ENCODE data around the gene MAEA. TPM values are rescaled to one million over a fixed set of nuclear protein-coding genes. Genes with fewer than 3 reads are reported as not detected.

The MAEA gene
- total and polyA plus RNA-seq, 4 experiments from 2014 or later = 54.1 to 106 (median 85.8) TPM

GRCh38 chr4:1243451-1244080 lies 46.1 kb upstream of the MAEA start:
- H3K27me3 Mint-ChIP-seq = no peaks in the 10 kb centered on the region
- Histone ChIP-seq H3K4me3 (ENCODE audit: low read length in 2 of 2) (no peak overlapping the region), H3K27ac (ENCODE audit: low read depth, low read length) (no peak overlapping the region), H3K9me3 (ENCODE audit: control insufficient read depth in 1 of 2, low read length in 2 of 2) (no peaks in the 10 kb centered on the region), H3K27me3 (ENCODE audit: insufficient read depth, low read length) (no peaks in the 10 kb centered on the region), H3K36me3 (ENCODE audit: insufficient read depth, low read length) (peaks cover 14% of the 10 kb centered on the region), H3K4me1 (ENCODE audit: insufficient read depth, low read length) (peaks cover 55% of the 10 kb centered on the region)
- peak overlapping the region in 3 of 7 donors; percentile 37 to 66 (median 61) for H3K27ac Mint-ChIP-seq
- peaks cover 5 to 25% of the 10 kb centered on the region in 2 donors for H3K36me3 Mint-ChIP-seq
- ChIA-PET CTCF (ENCODE audit: partially characterized antibody) (no interaction called here), POLR2A (ENCODE audit: partially characterized antibody) (interaction anchor here (2.0 to 2.4 kb wide), 2 partner anchors 41 to 103 kb away, joined by 5 to 10 read pairs; partner anchors contain the start of gene UVSSA)
- DNase-seq = no peak
- peak overlapping the region in 1 of 8 donors; percentile 17 for H3K4me3 Mint-ChIP-seq
- peaks cover 29 to 67% (median 43%) of the 10 kb centered on the region in 4 donors for H3K4me1 Mint-ChIP-seq
- H3K9me3 Mint-ChIP-seq = no peaks in the 10 kb centered on the region
- intact Hi-C loops (cut with micrococcal nuclease) = no loop called here

GRCh38 chr4:1244081-1244977 lies 45.4 kb upstream of the MAEA start:
- peaks cover 9% of the 10 kb centered on the region for H3K36me3 ChIP-seq (ENCODE audit: insufficient read depth, low read length)
- no peak overlapping the region for H3K4me3 ChIP-seq (ENCODE audit: low read length in 2 of 2)
- no peaks in the 10 kb centered on the region for H3K9me3 Mint-ChIP-seq
- peak overlapping the region in 6 of 8 donors; percentile 29 to 64 (median 44) for H3K4me3 Mint-ChIP-seq
- ChIA-PET CTCF (ENCODE audit: partially characterized antibody) (interaction anchor here (1.0 kb wide), 1 partner anchor 77 kb away, joined by 4 read pairs; no protein-coding TSS in a partner anchor), POLR2A (ENCODE audit: partially characterized antibody) (interaction anchor here (0.6 to 2.4 kb wide), 3 partner anchors 42 to 102 kb away, joined by 3 to 10 read pairs (median 5); partner anchors contain the start of gene UVSSA)
- H3K9me3 ChIP-seq (ENCODE audit: control insufficient read depth in 1 of 2, low read length in 2 of 2) = no peaks in the 10 kb centered on the region
- no peaks in the 10 kb centered on the region for H3K27me3 Mint-ChIP-seq
- H3K4me1 ChIP-seq (ENCODE audit: insufficient read depth, low read length) = peaks cover 55% of the 10 kb centered on the region
- H3K4me1 Mint-ChIP-seq = peaks cover 27 to 62% (median 43%) of the 10 kb centered on the region in 4 donors
- intact Hi-C loops (cut with micrococcal nuclease) = no loop called here
- H3K27ac ChIP-seq (ENCODE audit: low read depth, low read length) = no peak overlapping the region
- H3K27me3 ChIP-seq (ENCODE audit: insufficient read depth, low read length) = no peaks in the 10 kb centered on the region
- peaks cover 0 to 21% of the 10 kb centered on the region in 2 donors for H3K36me3 Mint-ChIP-seq
- H3K27ac Mint-ChIP-seq = peak overlapping the region in 5 of 7 donors; percentile 23 to 94 (median 78)
- DNase-seq = no peak

- no peaks in the 10 kb centered on the region for H3K9me3 Mint-ChIP-seq
- H3K4me1 Mint-ChIP-seq = peaks cover 25 to 66% (median 46%) of the 10 kb centered on the region in 4 donors
- Histone ChIP-seq H3K9me3 (ENCODE audit: control insufficient read depth in 1 of 2, low read length in 2 of 2) (no peaks in the 10 kb centered on the region), H3K27me3 (ENCODE audit: insufficient read depth, low read length) (no peaks in the 10 kb centered on the region), H3K27ac (ENCODE audit: low read depth, low read length) (peak overlapping the region; percentile 23), H3K4me3 (ENCODE audit: low read length in 2 of 2) (no peak overlapping the region), H3K4me1 (ENCODE audit: insufficient read depth, low read length) (peaks cover 58% of the 10 kb centered on the region), H3K36me3 (ENCODE audit: insufficient read depth, low read length) (peaks cover 4% of the 10 kb centered on the region)
- H3K27ac Mint-ChIP-seq = peak overlapping the region in 5 of 7 donors; percentile 31 to 94 (median 78)
- DNase-seq = no peak
- CTCF ChIA-PET (ENCODE audit: partially characterized antibody) = interaction anchor here (1.0 kb wide), 1 partner anchor 77 kb away, joined by 4 read pairs; no protein-coding TSS in a partner anchor
- H3K27me3 Mint-ChIP-seq = no peaks in the 10 kb centered on the region
- peaks cover 0 to 22% of the 10 kb centered on the region in 2 donors for H3K36me3 Mint-ChIP-seq
- POLR2A ChIA-PET (ENCODE audit: partially characterized antibody) = interaction anchor here (2.0 to 2.4 kb wide), 2 partner anchors 43 to 102 kb away, joined by 5 to 10 read pairs; partner anchors contain the start of gene UVSSA
- H3K4me3 Mint-ChIP-seq = peak overlapping the region; percentile 14 to 73 (median 46)
- intact Hi-C loops (cut with micrococcal nuclease) = loop anchor here (5.0 kb wide), 1 partner anchor 233 kb away; the partner anchor contains the start of gene FGFRL1
These were observed 44.7 kb upstream of the MAEA start for GRCh38 chr4:1244978-1245471.

- intact Hi-C loops (cut with micrococcal nuclease) = loop anchor here (5.0 kb wide), 1 partner anchor 233 kb away; the partner anchor contains the start of gene FGFRL1
- H3K9me3 Mint-ChIP-seq = no peaks in the 10 kb centered on the region
- ChIA-PET POLR2A (ENCODE audit: partially characterized antibody) (interaction anchor here (2.4 kb wide), 1 partner anchor 101 kb away, joined by 10 read pairs; the partner anchor contains the start of gene UVSSA), CTCF (ENCODE audit: partially characterized antibody) (interaction anchor here (1.0 to 2.8 kb wide), 2 partner anchors 78 kb away, joined by 4 to 11 read pairs; no protein-coding TSS in a partner anchor)
- Histone ChIP-seq H3K4me1 (ENCODE audit: insufficient read depth, low read length) (peaks cover 64% of the 10 kb centered on the region), H3K27ac (ENCODE audit: low read depth, low read length) (peak overlapping the region; percentile 76), H3K9me3 (ENCODE audit: control insufficient read depth in 1 of 2, low read length in 2 of 2) (no peaks in the 10 kb centered on the region), H3K4me3 (ENCODE audit: low read length in 2 of 2) (peak overlapping the region in 1 of 2 donors; percentile 69), H3K27me3 (ENCODE audit: insufficient read depth, low read length) (no peaks in the 10 kb centered on the region), H3K36me3 (ENCODE audit: insufficient read depth, low read length) (peaks cover 3% of the 10 kb centered on the region)
- no peaks in the 10 kb centered on the region for H3K27me3 Mint-ChIP-seq
- peak overlapping the region; percentile 29 to 94 (median 59) for H3K27ac Mint-ChIP-seq
- H3K4me3 Mint-ChIP-seq = peak overlapping the region in 7 of 8 donors; percentile 48 to 90 (median 86)
- peaks cover 27 to 71% (median 51%) of the 10 kb centered on the region in 4 donors for H3K4me1 Mint-ChIP-seq
- DNase-seq = no peak
- H3K36me3 Mint-ChIP-seq = peaks cover 0 to 25% of the 10 kb centered on the region in 2 donors
These were observed 44.1 kb upstream of the MAEA start for GRCh38 chr4:1245481-1246051.

- Histone ChIP-seq H3K27me3 (ENCODE audit: insufficient read depth, low read length) (no peaks in the 10 kb centered on the region), H3K4me1 (ENCODE audit: insufficient read depth, low read length) (peaks cover 71% of the 10 kb centered on the region), H3K9me3 (ENCODE audit: control insufficient read depth in 1 of 2, low read length in 2 of 2) (no peaks in the 10 kb centered on the region), H3K4me3 (ENCODE audit: low read length in 2 of 2) (peak overlapping the region in 1 of 2 donors; percentile 69), H3K36me3 (ENCODE audit: insufficient read depth, low read length) (no peaks in the 10 kb centered on the region), H3K27ac (ENCODE audit: low read depth, low read length) (peak overlapping the region; percentile 76)
- Mint-ChIP-seq H3K36me3 (peaks cover 0 to 23% of the 10 kb centered on the region in 2 donors), H3K4me1 (peaks cover 31 to 74% (median 58%) of the 10 kb centered on the region in 4 donors), H3K4me3 (peak overlapping the region; percentile 84 to 90 (median 86)), H3K27ac (peak overlapping the region; percentile 83 to 96 (median 91)), H3K9me3 (no peaks in the 10 kb centered on the region), H3K27me3 (no peaks in the 10 kb centered on the region)
- intact Hi-C loops (cut with micrococcal nuclease) = loop anchor here (5.0 kb wide), 1 partner anchor 234 kb away; the partner anchor contains the start of gene FGFRL1
- DNase-seq = no peak
- POLR2A ChIA-PET (ENCODE audit: partially characterized antibody) = interaction anchor here (0.6 to 5.9 kb wide), 12 partner anchors 20 to 765 kb away, joined by 3 to 146 read pairs (median 34); partner anchors contain the start of genes MAEA, NSD2, SPON2 and UVSSA
- CTCF ChIA-PET (ENCODE audit: partially characterized antibody) = interaction anchor here (2.8 to 6.1 kb wide), 2 partner anchors 79 to 100 kb away, joined by 11 to 29 read pairs; partner anchors contain the start of gene UVSSA
These were observed 43.4 kb upstream of the MAEA start for GRCh38 chr4:1246111-1246881.
